HG03060 (cell line): ENCODE results near the gene COL13A1.

Source experiments
- ATAC-seq: cut with Tn5 transposase; IDR thresholded peaks from one replicate; pipeline ENCODE4 v1.9.1; 2021; ENCODE audit warnings: low read depth, moderate number of reproducible peaks; ENCODE audit not compliant: unreplicated experiment

COL13A1 gene

GRCh38 chr10:69863580-69863979, 61.9 kb downstream of the COL13A1 start:
- ATAC-seq, result no peak

- ATAC-seq, result no peak
Measured at GRCh38 chr10:69864321-69864720, 62.6 kb downstream of the COL13A1 start.

GRCh38 chr10:69865450-69865849, 63.7 kb downstream of the COL13A1 start:
- ATAC-seq, result no peak

DNA sequence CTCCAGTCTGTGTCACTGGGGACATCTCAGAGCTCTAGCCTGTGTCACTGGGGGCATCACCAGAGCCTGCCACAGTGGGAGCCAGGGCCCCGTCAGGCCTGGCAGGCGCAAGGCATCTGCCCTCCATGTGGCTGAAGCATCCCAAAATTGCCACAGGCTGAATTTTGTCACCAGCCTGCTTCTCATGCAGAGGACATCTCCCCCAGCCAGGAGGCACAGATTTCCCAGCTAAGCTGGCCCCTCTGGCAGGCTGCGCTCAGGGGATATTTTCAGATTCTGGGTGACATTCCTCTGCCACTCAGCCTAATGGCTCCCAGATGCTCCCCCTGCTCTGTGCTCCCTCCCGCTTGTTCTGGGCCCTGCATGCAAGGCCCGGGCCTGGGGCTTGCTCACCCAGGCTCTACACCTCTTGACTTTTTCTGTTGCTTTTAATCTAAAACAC, 64.6 kb downstream of the COL13A1 start:
- no peak for ATAC-seq

DNA sequence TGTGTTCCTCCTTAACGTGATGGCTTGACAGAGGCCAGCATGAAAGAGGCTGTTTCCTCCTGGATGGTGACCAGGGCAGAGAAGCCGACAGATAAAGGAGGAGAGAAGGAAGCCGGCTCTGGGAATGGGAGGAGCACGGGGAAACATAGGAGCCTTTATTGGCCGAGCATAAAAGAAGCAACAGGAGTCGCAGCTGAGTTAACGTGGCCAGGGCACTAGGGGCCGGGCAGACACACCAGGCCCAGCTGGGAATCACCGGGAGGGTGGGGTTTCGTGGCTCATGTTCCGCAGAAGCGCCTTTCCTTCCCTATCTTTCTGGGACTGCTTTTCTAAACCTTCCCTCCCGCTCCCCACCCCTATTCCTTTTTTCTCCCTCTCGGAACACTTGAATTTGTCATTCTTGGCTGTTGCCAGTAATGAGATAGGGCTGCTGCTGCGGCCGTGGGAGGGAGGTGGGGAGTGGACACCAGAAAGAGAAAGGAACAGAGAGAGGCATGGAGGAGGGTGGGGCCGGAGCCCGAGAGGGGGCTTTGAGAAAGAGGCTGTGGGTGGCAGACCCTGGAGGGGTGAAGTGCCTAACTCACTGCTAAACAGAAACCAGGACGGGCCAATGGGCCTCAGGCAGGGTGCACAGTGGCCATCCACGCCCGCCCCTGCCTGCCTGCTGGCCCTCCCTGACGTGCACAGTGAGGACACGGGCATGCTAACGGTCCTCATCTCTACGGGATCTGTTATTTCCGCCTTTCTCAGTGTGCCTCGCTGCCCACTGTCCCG, 65.2 kb downstream of the COL13A1 start:
- no peak for ATAC-seq

DNA sequence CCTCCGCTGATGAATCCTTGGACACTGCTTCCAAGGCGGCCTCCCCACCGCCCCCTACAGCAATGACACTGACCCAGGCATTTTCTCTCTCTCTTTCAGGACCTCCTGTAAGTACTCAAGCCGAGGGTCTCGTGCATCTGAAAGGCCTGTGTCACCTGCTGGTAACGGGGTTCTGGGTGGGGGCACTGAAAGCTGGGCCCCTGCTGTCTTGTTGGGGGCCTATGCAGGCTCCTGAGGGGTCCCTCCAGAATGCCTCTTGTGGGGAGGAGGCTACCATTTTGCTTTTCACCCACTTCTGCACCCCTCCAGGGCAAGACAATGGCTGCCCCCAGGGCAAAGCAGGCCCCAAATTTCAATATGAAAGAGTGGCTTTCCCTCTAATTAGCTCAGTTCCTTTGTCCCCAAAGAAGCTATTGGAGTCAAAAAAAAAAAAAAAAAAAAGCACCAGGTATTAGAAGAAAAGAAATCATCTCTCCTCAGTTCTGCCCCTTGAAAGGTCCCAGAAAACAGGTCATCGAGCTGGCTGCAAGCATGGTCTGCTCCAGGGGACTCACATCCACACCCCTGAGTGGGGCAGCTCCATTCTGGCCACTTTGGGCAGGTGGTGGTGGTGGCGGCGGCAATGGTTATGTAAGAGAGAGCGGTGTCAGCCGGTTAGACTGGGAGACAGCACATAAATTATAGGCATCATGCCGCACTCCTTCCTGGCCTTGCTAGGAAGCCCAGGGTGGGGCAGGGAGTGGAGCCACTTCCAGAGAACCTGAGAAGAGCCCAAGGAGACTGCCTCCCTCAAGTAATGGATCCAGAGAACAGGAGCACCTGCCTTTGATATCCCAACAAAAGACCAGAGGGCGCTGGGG, 66.2 kb downstream of the COL13A1 start:
- no peak for ATAC-seq

GRCh38 chr10:69868821-69869220, 67.1 kb downstream of the COL13A1 start:
- ATAC-seq, result no peak

DNA sequence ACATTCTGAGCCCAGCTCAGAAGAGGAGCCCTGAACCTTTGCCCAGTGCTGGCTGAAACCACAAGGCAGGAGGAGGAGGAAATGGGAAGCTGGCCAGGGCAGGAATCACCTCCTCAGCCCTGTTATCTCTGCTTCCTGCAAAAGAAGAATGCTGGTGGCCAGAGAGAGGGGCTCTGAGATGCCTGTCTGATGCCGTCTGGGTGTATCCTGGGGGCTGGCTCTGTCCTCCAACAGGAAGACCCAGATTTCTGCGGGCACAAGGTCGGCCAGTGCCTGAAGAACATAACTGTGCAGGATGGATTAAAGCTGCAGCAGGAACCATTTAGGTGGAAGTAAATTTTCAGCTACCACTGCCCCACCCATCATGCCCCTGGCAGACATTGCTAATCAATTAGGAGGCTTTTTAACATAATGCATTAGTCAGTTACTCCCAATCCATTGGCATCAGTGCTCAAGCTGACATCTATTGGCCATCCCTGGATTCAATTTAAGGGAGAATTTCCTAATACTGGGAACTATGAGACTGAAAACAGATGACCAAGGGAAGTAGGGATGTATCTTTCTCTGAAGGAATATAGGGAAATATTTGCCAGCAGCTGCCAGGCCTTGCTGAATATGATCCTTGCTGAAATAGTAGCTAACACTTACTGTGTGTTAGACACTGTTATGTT, 67.7 kb downstream of the COL13A1 start:
- no peak for ATAC-seq

- no peak for ATAC-seq
Measured at GRCh38 chr10:69870591-69870990, 68.9 kb downstream of the COL13A1 start.

GRCh38 chr10:69871074-69871473, 69.4 kb downstream of the COL13A1 start:
- ATAC-seq, result no peak

DNA sequence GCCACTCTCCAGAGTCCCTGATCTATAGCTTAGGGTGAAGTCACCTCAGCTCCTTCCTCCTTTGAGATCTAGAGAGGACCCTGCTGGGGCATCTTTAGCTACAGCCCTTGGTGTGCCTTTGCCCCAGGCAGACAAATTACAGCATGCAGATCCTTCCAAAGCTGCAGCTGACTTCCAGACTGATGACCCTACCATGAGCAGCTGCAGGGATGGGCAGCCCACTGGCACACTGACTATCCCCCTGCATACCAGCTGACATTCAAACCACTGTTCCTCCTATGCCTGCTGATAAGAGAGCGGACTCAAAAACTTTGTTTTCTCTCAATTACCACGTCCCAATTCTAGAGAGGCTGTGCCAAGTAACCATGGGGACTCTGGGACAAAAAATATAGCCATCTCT, 70.6 kb downstream of the COL13A1 start:
- ATAC-seq, result no peak

DNA sequence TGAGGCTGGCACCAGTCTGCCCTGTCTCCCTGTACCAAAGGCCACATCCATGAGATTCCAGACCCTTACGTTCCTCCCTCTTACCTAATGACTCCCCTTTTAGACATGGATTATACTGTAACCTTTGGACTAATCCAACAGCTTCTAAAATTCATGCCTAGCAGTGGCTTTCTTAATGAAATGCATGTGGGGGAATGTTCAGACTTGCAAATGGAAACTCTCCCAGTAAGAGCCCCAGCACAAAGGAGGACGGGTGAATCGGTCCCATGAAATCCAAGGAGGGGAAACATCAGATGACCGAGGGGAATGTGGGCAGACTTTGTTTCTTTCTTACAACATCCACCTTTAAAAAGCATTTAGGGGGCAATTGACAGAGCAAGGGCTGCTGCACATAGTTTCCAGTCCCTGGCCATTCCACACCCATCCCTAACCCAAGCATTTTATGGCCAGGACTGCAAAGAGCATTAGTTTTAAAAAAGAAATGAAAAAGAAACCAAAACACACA, 71.5 kb downstream of the COL13A1 start:
- no peak for ATAC-seq

DNA sequence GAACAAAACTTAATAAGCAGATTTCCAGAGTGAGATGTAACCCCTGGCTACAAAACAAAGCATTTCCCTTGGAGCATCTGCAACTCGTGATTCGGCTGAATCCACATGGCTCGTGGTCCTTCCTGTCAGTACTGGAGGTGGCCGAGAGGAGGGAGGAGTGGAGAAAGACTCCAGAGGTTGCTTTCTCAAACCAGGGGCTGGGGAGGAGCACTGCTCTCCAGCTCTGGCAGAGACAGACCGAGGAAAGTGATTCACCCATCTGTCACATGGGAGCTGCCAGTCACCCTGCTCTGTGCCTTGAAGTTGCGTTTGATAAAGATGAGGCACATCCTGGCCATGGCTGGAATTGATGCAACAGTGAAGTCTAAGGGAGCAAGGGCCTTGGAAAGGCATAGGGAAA, 72.7 kb downstream of the COL13A1 start:
- no peak for ATAC-seq

DNA sequence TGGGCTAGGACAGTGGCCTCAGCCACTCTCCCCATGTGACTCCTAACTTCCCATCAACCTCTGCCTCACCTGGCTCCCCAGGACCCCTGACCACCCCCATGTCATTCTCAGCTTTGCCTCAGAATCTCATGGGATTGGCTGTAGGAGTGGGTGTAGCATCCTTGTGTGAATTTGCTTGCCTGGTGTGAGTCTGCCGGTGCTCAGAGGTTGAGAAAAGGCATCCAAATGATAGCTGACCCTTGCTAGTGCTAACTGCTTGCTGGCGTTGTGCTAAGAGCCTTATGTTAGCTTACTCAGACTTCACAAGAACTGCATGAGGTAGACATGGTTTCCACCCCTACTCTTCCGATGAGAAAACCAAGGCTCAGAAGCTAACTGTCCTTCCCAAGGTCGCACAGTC, 74.2 kb downstream of the COL13A1 start:
- ATAC-seq, result no peak

- ATAC-seq, result no peak
Measured at GRCh38 chr10:69876286-69876685, 74.6 kb downstream of the COL13A1 start.

- ATAC-seq, result no peak
Measured at GRCh38 chr10:69876931-69877330, 75.2 kb downstream of the COL13A1 start.

GRCh38 chr10:69878038-69878437, 76.3 kb downstream of the COL13A1 start:
- ATAC-seq, result no peak

DNA sequence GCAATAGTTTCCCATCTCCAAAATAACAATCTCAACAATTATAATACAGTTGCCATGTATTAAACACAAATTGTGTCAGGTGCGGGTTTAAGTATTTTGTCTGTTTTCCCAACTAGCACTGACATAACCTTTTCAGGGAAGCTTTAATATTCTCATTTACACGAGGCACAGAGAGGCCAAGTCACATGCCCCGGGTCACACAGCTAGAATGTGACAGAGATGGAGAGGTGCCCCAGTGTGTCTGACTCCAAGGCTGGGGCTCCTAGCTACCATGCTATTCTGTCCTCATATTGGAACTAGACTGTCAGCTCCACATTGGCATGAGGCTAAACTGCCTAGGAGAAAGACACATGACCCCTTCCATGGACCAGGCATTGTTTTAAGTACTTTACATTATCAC, 77.2 kb downstream of the COL13A1 start:
- ATAC-seq, result no peak

DNA sequence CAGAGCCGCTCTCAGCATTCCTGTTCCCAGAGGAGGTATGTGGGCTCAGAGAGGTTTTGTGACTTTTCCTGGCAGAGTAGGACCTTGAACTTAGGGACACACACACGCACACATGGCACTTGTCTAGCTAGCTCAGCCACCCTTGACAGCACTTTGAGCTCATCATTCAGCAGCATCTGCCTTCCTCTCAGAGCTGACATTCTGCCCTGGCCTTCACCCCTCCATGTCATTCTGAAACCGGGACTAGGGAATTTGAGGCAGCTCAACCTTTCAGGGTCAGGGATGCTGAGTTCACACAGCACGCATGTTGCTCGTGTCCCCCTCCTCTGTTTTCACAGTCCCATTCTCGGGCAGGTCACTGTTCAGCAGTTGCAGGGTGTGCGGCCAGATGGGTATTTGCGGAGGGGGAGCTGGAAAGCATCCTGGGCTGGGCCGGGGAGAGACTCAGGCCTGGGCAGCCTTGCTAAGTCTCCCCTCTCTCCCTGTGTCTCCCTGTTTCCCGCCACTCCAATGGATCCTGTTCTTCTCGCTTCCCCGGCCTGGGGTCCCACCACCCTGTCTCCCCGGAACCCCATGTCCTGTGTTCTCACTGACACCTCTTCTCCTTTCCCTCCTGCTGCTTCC, 78.0 kb downstream of the COL13A1 start:
- no peak for ATAC-seq

DNA sequence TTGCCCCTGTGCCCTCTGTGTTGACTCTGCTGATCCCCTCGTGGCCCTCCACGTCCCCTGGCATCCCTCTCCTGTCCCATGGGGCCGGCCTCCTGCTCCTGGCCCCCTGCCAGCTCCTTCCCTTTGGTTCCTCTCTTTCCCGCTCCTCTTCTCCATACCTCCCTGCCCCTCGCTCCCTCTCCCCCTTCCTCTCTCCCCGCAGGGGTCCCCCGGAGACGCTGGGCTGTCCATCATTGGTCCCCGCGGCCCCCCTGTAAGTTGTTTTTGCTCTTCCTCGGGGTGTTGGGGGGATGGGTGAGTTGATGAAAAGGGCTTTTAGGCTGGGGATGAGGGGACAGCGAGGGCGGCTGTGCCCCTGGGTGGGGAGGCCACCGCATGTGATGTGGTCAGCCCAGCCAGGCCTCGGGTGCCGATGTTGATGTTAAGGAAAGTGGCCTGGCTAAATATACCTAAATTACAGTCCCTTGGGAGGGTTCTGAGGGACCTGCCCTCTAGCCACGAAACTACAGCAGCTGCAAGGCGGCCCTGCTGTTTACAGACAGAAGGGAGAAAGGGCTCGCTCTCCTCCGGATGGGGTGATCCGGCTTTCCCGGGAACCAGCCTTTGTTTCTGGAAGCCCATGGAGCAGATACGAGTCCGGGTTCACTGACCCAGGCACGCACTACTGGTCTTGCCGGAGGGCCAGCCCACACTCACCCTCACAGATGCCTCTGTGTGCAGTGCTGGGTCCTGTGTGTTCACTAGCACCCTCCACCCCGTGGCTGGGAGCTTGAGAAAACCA, 78.8 kb downstream of the COL13A1 start:
- ATAC-seq, result no peak
